WTC11 (cell line): ENCODE data around the gene NFIA. TPM values are rescaled to one million over a fixed set of nuclear protein-coding genes. Genes with fewer than 3 reads are reported as not detected.

Experiments used
- ATAC-seq: fragments of 200-7000 bp; cut with Tn5 transposase; 2 replicates; pipeline ENCODE4 v1.10.0; 2021; ENCODE audit warnings: mild to moderate bottlenecking, moderate library complexity
- CTCF ChIA-PET: fragments of 300-600 bp; sonication (Branson Sonifier 250); formaldehyde crosslinking; loops from one replicate; lab custom pipeline; 2021; ENCODE audit warnings: antibody characterized with exemption; lab: Charles Lee
- POLR2A ChIA-PET: fragments of 350-600 bp; sonication (Branson Sonifier 250); formaldehyde crosslinking; loops from one replicate; lab custom pipeline; 2021; ENCODE audit warnings: antibody characterized with exemption; lab: Charles Lee
- DNase-seq: peaks from one replicate; pipeline ENCODE4 v3.0.0; 2021; ENCODE audit warnings: low spot score
- H3K27ac Mint-ChIP-seq: 2 replicates; pipeline ENCODE4 v1.8.0; 2021; ENCODE audit warnings: mixed read lengths
- H3K27me3 Mint-ChIP-seq: 2 replicates; pipeline ENCODE4 v1.8.0; 2021; ENCODE audit warnings: low read depth, mild to moderate bottlenecking, moderate library complexity, mixed read lengths
- H3K36me3 Mint-ChIP-seq: 2 replicates; pipeline ENCODE4 v1.8.0; 2021; ENCODE audit warnings: mixed read lengths
- H3K4me1 Mint-ChIP-seq: 2 replicates; pipeline ENCODE4 v1.8.0; 2022; ENCODE audit warnings: mixed read lengths
- H3K4me3 Mint-ChIP-seq: 2 replicates; pipeline ENCODE4 v1.8.0; 2021; ENCODE audit warnings: mild to moderate bottlenecking, moderate library complexity, mixed read lengths
- H3K9me3 Mint-ChIP-seq: 2 replicates; pipeline ENCODE4 v1.8.0; 2021; ENCODE audit warnings: mixed read lengths
- AFF4 ChIP-seq: sonication (generic); formaldehyde crosslinking; IDR thresholded peaks from 2 replicates; pipeline ENCODE4 v1.8.1; 2023; ENCODE audit warnings: mild to moderate bottlenecking, missing genetic modification reagents, borderline replicate concordance
- ATF1 ChIP-seq: sonication (generic); formaldehyde crosslinking; IDR thresholded peaks from 2 replicates; pipeline ENCODE4 v1.8.1; 2023; ENCODE audit warnings: mild to moderate bottlenecking, moderate library complexity, missing genetic modification reagents
- ATF3 ChIP-seq: sonication (generic); formaldehyde crosslinking; conservative IDR thresholded peaks from 2 replicates; pipeline ENCODE4 v1.8.1; 2022; ENCODE audit warnings: mild to moderate bottlenecking, missing genetic modification reagents
- CBFB ChIP-seq: sonication (generic); formaldehyde crosslinking; IDR thresholded peaks from 2 replicates; pipeline ENCODE4 v1.8.1; 2022; ENCODE audit warnings: mild to moderate bottlenecking, low read depth, missing genetic modification reagents
- CREM ChIP-seq: sonication (generic); formaldehyde crosslinking; IDR thresholded peaks from 2 replicates; pipeline ENCODE4 v1.8.1; 2022; ENCODE audit warnings: mild to moderate bottlenecking, missing genetic modification reagents, moderate library complexity
- E2F1 ChIP-seq: sonication (generic); formaldehyde crosslinking; IDR thresholded peaks from 2 replicates; pipeline ENCODE4 v1.8.0; 2022; ENCODE audit warnings: mild to moderate bottlenecking, missing genetic modification reagents
- EMX1 ChIP-seq: fragments of 250-450 bp; sonication (Bioruptor Pico); IDR thresholded peaks from 2 replicates; pipeline ENCODE4 v1.8.0; 2021; ENCODE audit warnings: mild to moderate bottlenecking
- GRHL2 ChIP-seq: fragments of 250-450 bp; sonication (Bioruptor Pico); IDR thresholded peaks from 2 replicates; pipeline ENCODE4 v1.8.0; 2022; ENCODE audit warnings: mild to moderate bottlenecking, moderate library complexity; ENCODE audit not compliant: insufficient replicate concordance, severe bottlenecking
- GTF2I ChIP-seq: fragments of 250-450 bp; sonication (Bioruptor Pico); conservative IDR thresholded peaks from 2 replicates; pipeline ENCODE4 v1.4.0; 2021; ENCODE audit warnings: mild to moderate bottlenecking
- HMGXB4 ChIP-seq: sonication (generic); formaldehyde crosslinking; IDR thresholded peaks from 2 replicates; pipeline ENCODE4 v1.8.1; 2023; ENCODE audit warnings: mild to moderate bottlenecking, moderate library complexity, missing genetic modification reagents
- IRF2 ChIP-seq: sonication (generic); formaldehyde crosslinking; IDR thresholded peaks from 2 replicates; pipeline ENCODE4 v1.8.0; 2022; ENCODE audit warnings: low read depth, missing genetic modification reagents, borderline replicate concordance
- MLX ChIP-seq: sonication (generic); formaldehyde crosslinking; IDR thresholded peaks from 2 replicates; pipeline ENCODE4 v1.8.1; 2023; ENCODE audit warnings: mild to moderate bottlenecking, missing genetic modification reagents, moderate library complexity
- MYBL2 ChIP-seq: sonication (generic); formaldehyde crosslinking; IDR thresholded peaks from 2 replicates; pipeline ENCODE4 v1.8.1; 2023; ENCODE audit warnings: mild to moderate bottlenecking, moderate library complexity, missing genetic modification reagents
- NFATC4 ChIP-seq: fragments of 250-450 bp; sonication (Bioruptor Pico); IDR thresholded peaks from 2 replicates; pipeline ENCODE4 v1.9.0; 2021; ENCODE audit warnings: mild to moderate bottlenecking
- NR1H2 ChIP-seq: sonication (generic); formaldehyde crosslinking; IDR thresholded peaks from 2 replicates; pipeline ENCODE4 v1.9.0; 2021; ENCODE audit warnings: mild to moderate bottlenecking, moderate library complexity, missing genetic modification reagents
- NR2C2 ChIP-seq: sonication (generic); formaldehyde crosslinking; IDR thresholded peaks from 2 replicates; pipeline ENCODE4 v1.8.0; 2022; ENCODE audit warnings: mild to moderate bottlenecking, missing genetic modification reagents
- RELA ChIP-seq: sonication (generic); formaldehyde crosslinking; IDR thresholded peaks from 2 replicates; pipeline ENCODE4 v1.8.1; 2022; ENCODE audit warnings: missing genetic modification reagents, mild to moderate bottlenecking, borderline replicate concordance
- TEAD4 ChIP-seq: sonication (generic); formaldehyde crosslinking; IDR thresholded peaks from 2 replicates; pipeline ENCODE4 v1.8.0; 2022; ENCODE audit warnings: mild to moderate bottlenecking, missing genetic modification reagents
- ZBTB21 ChIP-seq: sonication (generic); formaldehyde crosslinking; IDR thresholded peaks from 2 replicates; pipeline ENCODE4 v1.8.1; 2023; ENCODE audit warnings: mild to moderate bottlenecking, missing genetic modification reagents, borderline replicate concordance
- ZNF121 ChIP-seq: sonication (generic); formaldehyde crosslinking; IDR thresholded peaks from 2 replicates; pipeline ENCODE4 v1.8.0; 2023; ENCODE audit warnings: missing genetic modification reagents
- ZNF219 ChIP-seq: sonication (generic); formaldehyde crosslinking; IDR thresholded peaks from 2 replicates; pipeline ENCODE4 v1.8.0; 2023; ENCODE audit warnings: missing genetic modification reagents, mild to moderate bottlenecking, borderline replicate concordance
- total RNA-seq: library from RNA; stranded (reverse); gene quantifications from 3 replicates; pipeline ENCODE4 v1.2.3, GENCODE V29; 2021
- TF ChIP-seq, protein P1 (sequence below): fragments of 250-450 bp; sonication (Bioruptor Pico); IDR thresholded peaks from 2 replicates; pipeline ENCODE4 v2.1.2; 2022; ENCODE audit warnings: mild to moderate bottlenecking, moderate library complexity
- TF ChIP-seq, protein P2 (sequence below): sonication (generic); formaldehyde crosslinking; IDR thresholded peaks from 2 replicates; pipeline ENCODE4 v1.8.1; 2023; ENCODE audit warnings: mild to moderate bottlenecking, missing genetic modification reagents, moderate library complexity

Gene NFIA
- total RNA-seq, 1 experiment from 2014 or later = 16.7 TPM

GRCh38 chr1:61191433-61191720, 109.0 kb downstream of the NFIA start:
- no peak for DNase-seq
- Mint-ChIP-seq H3K9me3 (no peaks in the 10 kb centered on the region), H3K4me3 (no peak overlapping the region), H3K36me3 (no peaks in the 10 kb centered on the region), H3K27ac (no peak overlapping the region), H3K4me1 (peaks cover 21% of the 10 kb centered on the region), H3K27me3 (no peaks in the 10 kb centered on the region)
- ChIA-PET POLR2A (no interaction called here), CTCF (no interaction called here)
- TF ChIP-seq ZNF219 (CRISPR knock-in tag) (no peak), CREM (no peak), GRHL2 (CRISPR knock-in tag) (no peak), AFF4 (CRISPR knock-in tag) (no peak), HMGXB4 (no peak), E2F1 (no peak), ATF3 (CRISPR knock-in tag) (no peak), GTF2I (CRISPR knock-in tag) (no peak), NFATC4 (no peak), NR2C2 (no peak), ATF1 (CRISPR knock-in tag) (no peak), ZBTB21 (CRISPR knock-in tag) (no peak), EMX1 (no peak)
- TF ChIP-seq, protein P1, sequence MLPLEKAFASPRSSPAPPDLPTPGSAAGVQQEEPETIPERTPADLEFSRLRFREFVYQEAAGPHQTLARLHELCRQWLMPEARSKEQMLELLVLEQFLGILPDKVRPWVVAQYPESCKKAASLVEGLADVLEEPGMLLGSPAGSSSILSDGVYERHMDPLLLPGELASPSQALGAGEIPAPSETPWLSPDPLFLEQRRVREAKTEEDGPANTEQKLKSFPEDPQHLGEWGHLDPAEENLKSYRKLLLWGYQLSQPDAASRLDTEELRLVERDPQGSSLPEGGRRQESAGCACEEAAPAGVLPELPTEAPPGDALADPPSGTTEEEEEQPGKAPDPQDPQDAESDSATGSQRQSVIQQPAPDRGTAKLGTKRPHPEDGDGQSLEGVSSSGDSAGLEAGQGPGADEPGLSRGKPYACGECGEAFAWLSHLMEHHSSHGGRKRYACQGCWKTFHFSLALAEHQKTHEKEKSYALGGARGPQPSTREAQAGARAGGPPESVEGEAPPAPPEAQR (CRISPR knock-in tag) = no peak
- no peak for ATAC-seq

DNA sequence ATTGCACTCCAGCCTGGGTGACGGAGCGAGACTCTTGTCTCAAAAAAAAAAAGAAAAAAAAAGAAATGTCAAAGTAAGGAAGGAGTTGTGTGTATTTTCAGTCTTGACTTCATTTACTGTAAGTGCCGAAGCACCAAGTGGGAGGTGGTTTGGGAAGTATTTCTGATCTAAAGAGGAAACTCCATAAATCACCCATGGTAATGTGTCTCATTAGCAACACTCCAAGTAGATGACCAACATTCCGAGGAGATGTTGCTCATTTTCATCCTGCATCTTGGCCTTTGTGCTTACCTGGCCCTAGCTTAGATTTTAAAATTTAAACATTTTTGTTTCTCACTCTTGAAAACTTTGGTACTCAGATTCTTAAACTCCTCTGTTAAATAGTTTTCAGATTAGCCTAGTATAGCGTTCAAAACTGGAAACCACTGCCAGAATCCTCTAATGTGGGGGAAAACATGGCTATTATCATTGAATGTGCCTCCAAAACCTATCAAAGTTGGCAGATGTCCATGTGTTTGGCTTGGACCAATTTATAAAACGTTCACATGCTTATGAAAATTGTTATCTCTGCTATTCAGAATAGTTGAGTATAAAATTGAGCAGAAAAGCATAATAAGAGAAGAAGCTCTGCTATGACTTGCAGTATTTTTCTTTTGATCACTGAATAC, 110.4 kb downstream of the NFIA start:
- Mint-ChIP-seq H3K4me1 (peaks cover 11% of the 10 kb centered on the region), H3K27ac (no peak overlapping the region; the same call in 1 of the 2 replicates), H3K9me3 (no peaks in the 10 kb centered on the region), H3K36me3 (no peaks in the 10 kb centered on the region), H3K27me3 (no peaks in the 10 kb centered on the region), H3K4me3 (no peak overlapping the region)
- no peak for ATAC-seq
- ChIA-PET POLR2A (no interaction called here), CTCF (interaction anchor here (0.9 kb wide), 1 partner anchor 9 kb away, joined by 3 read pairs; no protein-coding TSS in a partner anchor)
- no peak for DNase-seq
- TF ChIP-seq MYBL2 (CRISPR knock-in tag) (no peak), RELA (CRISPR knock-in tag) (no peak), MLX (CRISPR knock-in tag) (no peak), ZNF121 (CRISPR knock-in tag) (no peak), NR1H2 (CRISPR knock-in tag) (no peak), IRF2 (CRISPR knock-in tag) (no peak), CBFB (CRISPR knock-in tag) (no peak), HMGXB4 (no peak), TEAD4 (no peak)
- TF ChIP-seq, protein P2, sequence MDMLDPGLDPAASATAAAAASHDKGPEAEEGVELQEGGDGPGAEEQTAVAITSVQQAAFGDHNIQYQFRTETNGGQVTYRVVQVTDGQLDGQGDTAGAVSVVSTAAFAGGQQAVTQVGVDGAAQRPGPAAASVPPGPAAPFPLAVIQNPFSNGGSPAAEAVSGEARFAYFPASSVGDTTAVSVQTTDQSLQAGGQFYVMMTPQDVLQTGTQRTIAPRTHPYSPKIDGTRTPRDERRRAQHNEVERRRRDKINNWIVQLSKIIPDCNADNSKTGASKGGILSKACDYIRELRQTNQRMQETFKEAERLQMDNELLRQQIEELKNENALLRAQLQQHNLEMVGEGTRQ (CRISPR knock-in tag) = no peak
